ENCODE data around the gene TRIM36.

- TF ChIP-seq CTCF (IDR thresholded peaks at IDR 0.05), result no peak
- no peak for TF ChIP-seq POLR2A (IDR thresholded peaks at IDR 0.05)
These were observed 73.5 kb downstream of the TRIM36 start for GRCh38 chr5:115096034-115096769.

Measured in lower leg skin (tissue), 3 donors.